CD4-positive, CD25-positive, alpha-beta regulatory T cell (primary cell): Measurements from ENCODE around the gene PRKG1. TPM values are rescaled to one million over a fixed set of nuclear protein-coding genes. Genes with fewer than 3 reads are reported as not detected.

Source experiments
- ATAC-seq, 2 donors: fragments of 150-1000 bp; cut with Tn5 transposase; one replicate each; pipeline ENCODE4 v1.10.0; 2021; ENCODE audit warnings: low read depth in 2 of 2, moderate number of reproducible peaks in 2 of 2, moderate library complexity in 1 of 2
- DNase-seq, 3 donors: peaks; one replicate each; pipeline versions ENCODE4 v3.0.0 to v3.0.0-alpha.2; 2012 to 2022; ENCODE audit warnings: mixed read lengths in 1 of 3
- H3K27ac ChIP-seq: one replicate; pipeline ENCODE4 v1.7.0; 2013; ENCODE audit warnings: mild to moderate bottlenecking, low read length; ENCODE audit not compliant: insufficient read depth, poor library complexity, severe bottlenecking
- H3K27me3 ChIP-seq: one replicate; pipeline ENCODE4 v1.7.0; 2013; ENCODE audit warnings: low read length; ENCODE audit not compliant: control insufficient read depth, insufficient read depth
- H3K36me3 ChIP-seq: one replicate; pipeline ENCODE4 v1.7.0; 2013; ENCODE audit warnings: mild to moderate bottlenecking, low read length, moderate library complexity; ENCODE audit not compliant: control insufficient read depth, insufficient read depth
- H3K4me1 ChIP-seq: 2 replicates; pipeline ENCODE4 v1.7.0; 2013; ENCODE audit warnings: mild to moderate bottlenecking, low read length; ENCODE audit not compliant: insufficient read depth, control insufficient read depth, poor library complexity, severe bottlenecking
- H3K4me3 ChIP-seq: one replicate; pipeline ENCODE4 v1.7.0; 2013; ENCODE audit warnings: low read depth, mild to moderate bottlenecking, low read length, moderate library complexity
- H3K9me3 ChIP-seq, 2 experiments: 1 replicate in 1 of 2; 2 replicates in 1 of 2; pipeline ENCODE4 v1.7.0; 2013; ENCODE audit warnings: low read length in 2 of 2, mild to moderate bottlenecking in 1 of 2, moderate library complexity in 1 of 2; ENCODE audit not compliant: control insufficient read depth in 2 of 2
- H3K27ac Mint-ChIP-seq, 3 donors: one replicate each; pipeline ENCODE4 v1.8.0; 2020 to 2022; ENCODE audit warnings: mild to moderate bottlenecking in 3 of 3, mixed read lengths in 3 of 3, moderate library complexity in 2 of 3
- H3K27me3 Mint-ChIP-seq: one replicate; pipeline ENCODE4 v1.8.0; 2022; ENCODE audit warnings: mild to moderate bottlenecking, mixed read lengths
- H3K36me3 Mint-ChIP-seq: one replicate; pipeline ENCODE4 v1.8.0; 2020; ENCODE audit warnings: mixed read lengths
- H3K4me1 Mint-ChIP-seq, 4 donors: one replicate each; pipeline ENCODE4 v1.8.0; 2020 to 2022; ENCODE audit warnings: mixed read lengths in 4 of 4, mild to moderate bottlenecking in 1 of 4
- H3K4me3 Mint-ChIP-seq, 4 donors: one replicate each; pipeline ENCODE4 v1.8.0; 2020 to 2022; ENCODE audit warnings: mild to moderate bottlenecking in 4 of 4, mixed read lengths in 4 of 4, moderate library complexity in 3 of 4
- H3K9me3 Mint-ChIP-seq, 7 donors: one replicate each; pipeline ENCODE4 v1.8.0; 2020 to 2022; ENCODE audit warnings: mixed read lengths in 7 of 7, mild to moderate bottlenecking in 3 of 7, moderate library complexity in 2 of 7
- polyA plus RNA-seq, 4 donors: library from polyadenylated mRNA; unstranded; fragments of 300-500 nt; fragmentation: Illumina TruSeq; gene quantifications; one replicate each; pipeline ENCODE4 v1.2.3, GENCODE V29; 2021
- total RNA-seq: library from RNA; stranded (reverse); gene quantifications from one replicate; pipeline ENCODE4 v1.2.3, GENCODE V29; 2022

Gene PRKG1
- total and polyA plus RNA-seq, 5 donors from 2014 or later, result 0.30 TPM; not detected in 4

DNA sequence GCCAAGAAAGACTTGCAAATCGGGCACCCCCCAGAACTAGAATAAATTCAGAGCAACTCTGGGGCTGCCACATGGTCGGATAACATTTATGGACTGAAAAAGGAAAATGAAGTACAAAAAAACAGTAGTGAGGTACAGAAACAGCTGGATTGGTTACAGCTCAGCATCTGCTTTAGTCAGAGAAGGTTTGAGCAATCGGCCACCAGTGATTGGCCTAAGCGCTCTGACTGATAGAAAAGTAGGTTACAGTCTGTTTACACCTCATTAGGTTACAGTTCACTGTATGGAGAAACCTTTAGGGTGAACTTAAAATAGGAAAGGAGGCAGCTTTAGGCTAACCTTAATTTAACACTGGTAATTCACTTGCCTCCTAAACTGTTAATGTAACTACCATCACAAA lies 1137.8 kb downstream of the PRKG1 start:
- Mint-ChIP-seq H3K9me3 (peaks cover 0 to 1% (median 0%) of the 10 kb centered on the region in 7 donors), H3K27me3 (no peaks in the 10 kb centered on the region), H3K4me3 (no peak overlapping the region), H3K27ac (no peak overlapping the region), H3K4me1 (peaks cover 0 to 2% (median 0%) of the 10 kb centered on the region in 4 donors), H3K36me3 (no peaks in the 10 kb centered on the region)
- no peaks in the 10 kb centered on the region for H3K4me1 ChIP-seq
- ATAC-seq (no peak), DNase-seq (no peak)
- H3K27ac ChIP-seq, result no peak overlapping the region
- no peaks in the 10 kb centered on the region for H3K36me3 ChIP-seq
- no peaks in the 10 kb centered on the region for H3K9me3 ChIP-seq
- no peak overlapping the region for H3K4me3 ChIP-seq
- H3K27me3 ChIP-seq, result no peaks in the 10 kb centered on the region

DNA sequence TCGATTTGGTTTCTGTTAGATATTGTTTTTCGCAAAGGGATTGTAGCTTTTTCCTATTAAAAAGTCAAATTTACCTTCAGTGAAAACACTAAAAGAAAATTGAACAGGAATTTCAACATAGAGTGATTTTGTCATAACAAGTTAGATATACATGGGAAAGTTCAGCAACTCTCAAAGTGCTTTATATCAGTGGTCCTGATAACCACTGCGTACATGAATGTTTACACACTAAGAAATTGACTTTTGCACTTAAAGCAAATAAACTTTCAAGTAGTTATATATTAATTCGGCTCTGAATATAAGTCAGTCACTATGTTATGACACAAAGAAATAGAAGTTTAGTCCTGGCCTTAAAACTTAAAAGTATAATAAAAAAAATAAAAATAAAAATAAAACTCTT lies 1138.5 kb downstream of the PRKG1 start:
- ATAC-seq, result no peak
- no peak for DNase-seq

DNA sequence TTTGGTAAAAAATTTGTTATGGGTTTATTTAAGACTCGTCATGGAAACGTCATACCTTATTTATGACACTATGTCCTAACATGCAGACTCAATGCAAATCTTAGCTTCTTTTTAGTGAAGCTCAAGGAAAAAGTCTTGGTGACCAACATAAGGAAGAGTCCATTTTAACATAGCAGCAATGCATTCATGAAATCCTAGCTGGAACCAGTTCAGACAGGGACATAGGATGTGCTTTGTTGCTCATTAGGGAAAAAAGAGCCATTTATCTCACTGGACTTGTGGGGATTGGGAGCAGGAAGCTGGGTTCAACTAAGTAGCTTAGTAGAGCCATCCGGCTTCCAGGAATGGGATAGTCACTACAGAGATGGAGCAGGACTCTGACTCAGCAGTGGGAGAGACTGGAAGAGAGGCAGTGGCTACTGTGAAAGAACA lies 1139.0 kb downstream of the PRKG1 start:
- H3K9me3 ChIP-seq, result no peaks in the 10 kb centered on the region
- DNase-seq (no peak), ATAC-seq (no peak)
- no peak overlapping the region for H3K27ac ChIP-seq
- no peaks in the 10 kb centered on the region for H3K36me3 ChIP-seq
- H3K27ac Mint-ChIP-seq, result no peak overlapping the region
- H3K4me3 ChIP-seq, result no peak overlapping the region
- H3K27me3 ChIP-seq, result no peaks in the 10 kb centered on the region
- no peak overlapping the region for H3K4me3 Mint-ChIP-seq
- peaks cover 0 to 2% (median 0%) of the 10 kb centered on the region in 4 donors for H3K4me1 Mint-ChIP-seq
- H3K36me3 Mint-ChIP-seq, result no peaks in the 10 kb centered on the region
- H3K27me3 Mint-ChIP-seq, result no peaks in the 10 kb centered on the region
- H3K9me3 Mint-ChIP-seq, result peaks cover 0 to 1% (median 0%) of the 10 kb centered on the region in 7 donors
- H3K4me1 ChIP-seq, result no peaks in the 10 kb centered on the region

More for the DNA sequence above, 1138.5 kb downstream of the PRKG1 start:
- H3K9me3 ChIP-seq, result no peaks in the 10 kb centered on the region
- no peaks in the 10 kb centered on the region for H3K36me3 Mint-ChIP-seq
- H3K4me3 Mint-ChIP-seq, result no peak overlapping the region
- no peaks in the 10 kb centered on the region for H3K36me3 ChIP-seq
- H3K4me1 ChIP-seq, result no peaks in the 10 kb centered on the region
- peaks cover 0 to 1% (median 0%) of the 10 kb centered on the region in 7 donors for H3K9me3 Mint-ChIP-seq
- no peak overlapping the region for H3K4me3 ChIP-seq
- H3K27me3 ChIP-seq, result no peaks in the 10 kb centered on the region
- H3K27ac Mint-ChIP-seq, result no peak overlapping the region
- H3K27ac ChIP-seq, result no peak overlapping the region
- peaks cover 0 to 2% (median 0%) of the 10 kb centered on the region in 4 donors for H3K4me1 Mint-ChIP-seq
- H3K27me3 Mint-ChIP-seq, result no peaks in the 10 kb centered on the region

DNA sequence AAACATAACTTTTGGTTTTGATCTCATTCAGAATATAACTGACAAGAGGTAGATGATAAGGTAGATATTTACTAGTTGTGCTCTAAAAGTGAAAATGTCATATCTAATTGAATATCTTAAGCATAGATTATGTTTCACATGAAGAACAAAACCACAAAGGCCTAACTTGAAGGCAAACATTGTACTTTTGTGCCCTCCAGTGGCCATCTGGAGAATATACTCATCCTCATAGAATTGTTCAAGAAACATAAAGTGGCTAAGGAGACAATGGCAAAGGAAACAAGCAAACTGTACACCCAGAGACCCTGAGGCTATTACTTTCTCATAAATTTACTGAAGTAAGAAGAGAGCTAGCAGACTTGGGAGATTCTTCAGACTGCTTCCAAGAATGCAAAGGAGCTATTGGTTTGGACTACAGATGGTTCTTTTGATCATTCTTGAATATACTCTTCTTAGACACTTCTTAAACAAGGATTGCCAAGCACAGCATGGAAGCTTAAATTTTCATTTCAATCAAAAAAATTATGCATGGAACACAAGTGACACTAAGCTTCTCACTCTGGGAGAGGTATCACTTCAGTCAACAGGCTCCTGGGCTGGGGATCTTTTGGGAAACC lies 1141.6 kb downstream of the PRKG1 start:
- Mint-ChIP-seq H3K27ac (no peak overlapping the region), H3K9me3 (no peaks in the 10 kb centered on the region), H3K27me3 (no peaks in the 10 kb centered on the region), H3K36me3 (no peaks in the 10 kb centered on the region), H3K4me3 (no peak overlapping the region), H3K4me1 (peaks cover 0 to 2% (median 0%) of the 10 kb centered on the region in 4 donors)
- DNase-seq (peak; percentile 5 to 69 (median 31)), ATAC-seq (peak; percentile 60 to 61)
- H3K9me3 ChIP-seq, result no peaks in the 10 kb centered on the region
- H3K4me1 ChIP-seq, result no peaks in the 10 kb centered on the region
- H3K27ac ChIP-seq, result no peak overlapping the region
- no peaks in the 10 kb centered on the region for H3K27me3 ChIP-seq
- no peaks in the 10 kb centered on the region for H3K36me3 ChIP-seq
- H3K4me3 ChIP-seq, result no peak overlapping the region

DNA sequence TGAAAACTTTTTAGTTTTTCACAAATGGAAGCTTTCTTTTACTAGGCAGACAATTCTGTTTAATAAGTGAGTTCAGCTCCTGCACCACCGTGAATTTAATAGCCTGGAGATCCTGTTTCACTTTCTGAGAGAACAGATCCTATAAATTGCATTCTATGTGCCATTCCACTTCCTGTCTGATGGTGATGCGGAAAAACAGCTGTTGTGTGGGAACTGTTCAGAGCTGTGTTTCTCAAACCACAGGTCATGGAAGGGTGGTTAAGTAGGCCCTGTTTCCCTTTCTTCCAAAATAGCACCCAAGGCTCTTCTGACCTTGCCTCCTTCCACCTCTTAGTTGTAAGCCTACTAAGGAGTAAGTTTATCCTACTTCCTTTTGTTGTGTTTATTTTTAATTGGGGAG lies 1142.6 kb downstream of the PRKG1 start:
- peaks cover 0 to 2% (median 0%) of the 10 kb centered on the region in 4 donors for H3K4me1 Mint-ChIP-seq
- Histone ChIP-seq H3K36me3 (no peaks in the 10 kb centered on the region), H3K27me3 (no peaks in the 10 kb centered on the region), H3K4me3 (no peak overlapping the region), H3K4me1 (no peaks in the 10 kb centered on the region), H3K9me3 (no peaks in the 10 kb centered on the region), H3K27ac (no peak overlapping the region)
- H3K27ac Mint-ChIP-seq, result no peak overlapping the region
- no peaks in the 10 kb centered on the region for H3K27me3 Mint-ChIP-seq
- DNase-seq (no peak), ATAC-seq (no peak)
- H3K4me3 Mint-ChIP-seq, result no peak overlapping the region
- H3K9me3 Mint-ChIP-seq, result no peaks in the 10 kb centered on the region
- no peaks in the 10 kb centered on the region for H3K36me3 Mint-ChIP-seq

DNA sequence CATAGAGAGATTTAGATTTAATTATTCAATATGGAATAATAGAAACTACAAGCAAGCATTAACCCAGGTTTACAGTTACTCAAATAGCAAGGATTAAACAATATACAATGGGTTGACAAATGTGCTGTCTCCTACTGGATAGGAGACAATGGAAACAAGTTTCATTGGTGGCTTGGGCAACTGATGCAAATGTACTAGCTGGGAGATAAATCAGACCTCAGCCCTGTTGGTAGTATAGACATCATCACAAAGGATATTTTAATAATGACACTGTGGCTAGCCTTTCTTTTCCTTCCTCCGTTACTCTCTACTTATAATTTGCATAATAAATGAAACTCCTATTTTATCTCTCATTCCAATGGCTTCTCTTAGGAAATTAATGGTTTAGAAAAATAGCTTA lies 1143.2 kb downstream of the PRKG1 start:
- H3K4me1 ChIP-seq, result no peaks in the 10 kb centered on the region
- Mint-ChIP-seq H3K9me3 (no peaks in the 10 kb centered on the region), H3K27me3 (peaks cover 4% of the 10 kb centered on the region), H3K4me3 (no peak overlapping the region), H3K4me1 (peaks cover 0 to 2% (median 0%) of the 10 kb centered on the region in 4 donors), H3K36me3 (no peaks in the 10 kb centered on the region), H3K27ac (no peak overlapping the region)
- H3K36me3 ChIP-seq, result no peaks in the 10 kb centered on the region
- no peak overlapping the region for H3K4me3 ChIP-seq
- no peak for DNase-seq
- ATAC-seq, result no peak
- no peaks in the 10 kb centered on the region for H3K27me3 ChIP-seq
- H3K27ac ChIP-seq, result no peak overlapping the region
- H3K9me3 ChIP-seq, result no peaks in the 10 kb centered on the region

DNA sequence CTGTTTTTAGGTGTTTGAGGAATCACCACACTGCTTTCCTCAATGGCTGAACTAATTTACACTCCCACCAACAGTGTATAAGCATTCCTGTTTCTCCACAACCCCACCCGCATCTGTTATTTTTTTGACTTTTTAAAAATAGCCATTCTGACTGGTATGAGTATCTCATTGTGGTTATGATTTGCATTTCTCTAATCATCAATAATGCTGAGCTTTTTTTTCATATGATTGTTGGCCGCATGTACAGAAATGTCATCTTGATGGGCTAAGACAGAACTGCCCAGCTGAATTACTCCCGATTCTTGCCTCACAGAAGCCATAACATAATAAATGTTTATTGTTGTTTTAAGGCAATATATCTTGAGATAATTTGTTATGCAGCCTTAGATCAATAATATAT lies 1146.7 kb downstream of the PRKG1 start:
- no peaks in the 10 kb centered on the region for H3K27me3 ChIP-seq
- ATAC-seq (no peak), DNase-seq (no peak)
- no peaks in the 10 kb centered on the region for H3K4me1 ChIP-seq
- no peaks in the 10 kb centered on the region for H3K36me3 Mint-ChIP-seq
- no peak overlapping the region for H3K27ac Mint-ChIP-seq
- no peaks in the 10 kb centered on the region for H3K36me3 ChIP-seq
- no peaks in the 10 kb centered on the region for H3K9me3 ChIP-seq
- H3K4me3 Mint-ChIP-seq, result no peak overlapping the region
- no peaks in the 10 kb centered on the region for H3K4me1 Mint-ChIP-seq
- H3K9me3 Mint-ChIP-seq, result peaks cover 0 to 2% (median 0%) of the 10 kb centered on the region in 7 donors
- no peak overlapping the region for H3K4me3 ChIP-seq
- no peak overlapping the region for H3K27ac ChIP-seq
- H3K27me3 Mint-ChIP-seq, result peaks cover 4% of the 10 kb centered on the region

DNA sequence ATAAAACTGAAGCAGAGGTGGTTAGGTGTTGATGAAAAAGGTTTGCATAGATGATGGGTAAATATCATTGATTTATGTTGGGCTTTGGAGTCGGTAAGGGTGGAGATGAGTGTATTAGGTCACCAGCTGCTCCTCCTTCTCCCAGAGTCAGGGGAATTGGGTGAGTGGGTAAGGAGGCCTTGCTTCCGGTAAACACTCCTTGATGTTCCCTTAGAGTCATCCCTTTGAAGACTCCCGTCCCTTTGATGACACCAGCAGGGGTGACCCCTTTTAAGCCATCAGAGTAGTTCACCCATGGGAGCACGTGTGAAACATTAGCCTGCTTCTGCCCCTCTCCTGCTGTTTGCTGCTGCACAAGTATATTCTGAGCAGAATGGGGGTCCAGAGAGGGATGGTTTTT lies 1147.6 kb downstream of the PRKG1 start:
- ATAC-seq (no peak), DNase-seq (no peak)
- Mint-ChIP-seq H3K9me3 (peaks cover 0 to 2% (median 0%) of the 10 kb centered on the region in 7 donors), H3K4me3 (no peak overlapping the region), H3K36me3 (no peaks in the 10 kb centered on the region), H3K27ac (no peak overlapping the region), H3K27me3 (peaks cover 4% of the 10 kb centered on the region), H3K4me1 (no peaks in the 10 kb centered on the region)
- Histone ChIP-seq H3K4me1 (no peaks in the 10 kb centered on the region), H3K36me3 (no peaks in the 10 kb centered on the region), H3K9me3 (no peaks in the 10 kb centered on the region), H3K27ac (no peak overlapping the region), H3K27me3 (no peaks in the 10 kb centered on the region), H3K4me3 (no peak overlapping the region)
